K562 (cell line): ENCODE data around the gene CPLANE2.

ENCODE experiments used
- BMI1 ChIP-seq: fragments of 150-350 bp; IDR thresholded peaks from 2 replicates; pipeline ENCODE4 v1.6.1; 2014; ENCODE audit warnings: low read length
- CTCF ChIP-seq, 3 experiments: IDR thresholded peaks in 2 of 3; conservative IDR thresholded peaks in 1 of 3; 2 replicates each; pipeline ENCODE4 v1.5.1; 2011 to 2012; ENCODE audit warnings: low read length in 3 of 3, mild to moderate bottlenecking in 3 of 3, control low read depth in 2 of 3, improper control_type of control experiment in 1 of 3, inconsistent platforms in 1 of 3, low read depth in 1 of 3, mixed read lengths in 1 of 3, moderate library complexity in 1 of 3; ENCODE audit not compliant: insufficient read depth in 2 of 3
- FOXK2 ChIP-seq, 2 experiments: fragments of 450-650 bp; IDR thresholded peaks in 1 of 2; conservative IDR thresholded peaks in 1 of 2; 2 replicates each; pipeline ENCODE4 v1.6.1; 2016; ENCODE audit warnings: low read depth in 2 of 2, mild to moderate bottlenecking in 1 of 2
- ZBTB49 ChIP-seq: sonication (generic); formaldehyde crosslinking; IDR thresholded peaks from 2 replicates; pipeline ENCODE4 v1.8.0; 2022; ENCODE audit warnings: missing genetic modification reagents, mild to moderate bottlenecking, borderline replicate concordance
- ZFP30 ChIP-seq: fragments of 250-450 bp; sonication (Bioruptor Pico); IDR thresholded peaks from 2 replicates; pipeline ENCODE4 v1.8.0; 2022; ENCODE audit warnings: moderate library complexity, mild to moderate bottlenecking, inconsistent platforms, borderline replicate concordance

GRCh38 chr1:16286122-16286521, 49.1 kb upstream of the CPLANE2 start:
- TF ChIP-seq ZFP30 (CRISPR knock-in tag) (no peak), ZBTB49 (CRISPR knock-in tag) (no peak), BMI1 (no peak), FOXK2 (conservative IDR thresholded peaks at IDR 0.05 in 1 of 2, IDR thresholded peaks at IDR 0.05 in 1 of 2; ENCODE audit: low read depth in 2 of 2) (no peak), CTCF (IDR thresholded peaks at IDR 0.05 in 2 of 3, conservative IDR thresholded peaks at IDR 0.05 in 1 of 3; ENCODE audit: insufficient read depth in 2 of 3, low read depth in 1 of 3, low read length in 3 of 3) (no peak)
